ENCODE data around the gene PRG2. TPM values are rescaled to one million over a fixed set of nuclear protein-coding genes. Genes with fewer than 3 reads are reported as not detected.

PRG2 gene
- total RNA-seq, 1 donor: not detected

DNA sequence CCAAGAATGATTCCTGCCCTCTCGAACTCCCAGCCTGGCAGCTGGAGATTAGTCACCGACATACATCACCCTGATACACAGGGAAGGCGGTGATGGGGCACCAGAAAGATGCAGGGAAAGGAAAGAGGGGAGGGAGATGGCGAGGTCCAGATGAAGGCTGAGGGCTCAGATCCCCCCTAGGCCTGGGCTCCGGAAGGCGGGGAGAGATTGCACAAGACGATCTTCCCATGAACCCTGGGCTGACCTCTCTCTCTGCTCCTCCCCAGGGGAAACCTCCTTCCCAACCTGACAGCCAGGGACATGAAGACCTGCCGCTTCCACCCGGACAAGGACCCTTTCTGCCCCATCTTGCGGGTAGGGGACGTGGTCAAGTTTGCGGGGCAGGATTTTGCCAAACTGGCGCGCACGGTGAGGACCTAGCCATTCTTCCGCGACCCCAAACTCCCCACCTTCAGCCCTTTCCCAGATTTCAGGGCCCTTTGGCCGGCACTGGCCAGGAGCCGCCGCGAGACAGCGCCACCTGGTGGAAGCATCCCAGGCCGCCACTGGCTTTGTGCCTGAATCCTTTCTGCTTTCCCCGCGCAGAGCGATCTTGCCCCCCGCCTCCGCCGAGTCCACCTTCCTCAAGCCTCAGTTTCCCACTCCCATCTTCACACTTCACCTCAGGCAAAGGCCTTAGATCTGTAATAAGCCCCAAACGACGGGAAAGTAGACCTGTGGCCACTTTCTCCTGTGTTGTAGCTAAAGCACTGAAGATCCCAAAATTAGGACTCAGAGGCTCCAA, 40.8 kb downstream of the PRG2 start:
- peak; percentile 36 for DNase-seq (ENCODE audit: low read depth)
- H3K4me3 ChIP-seq (ENCODE audit: low read depth, low read length): no peak overlapping the region
- TF ChIP-seq, protein P1, sequence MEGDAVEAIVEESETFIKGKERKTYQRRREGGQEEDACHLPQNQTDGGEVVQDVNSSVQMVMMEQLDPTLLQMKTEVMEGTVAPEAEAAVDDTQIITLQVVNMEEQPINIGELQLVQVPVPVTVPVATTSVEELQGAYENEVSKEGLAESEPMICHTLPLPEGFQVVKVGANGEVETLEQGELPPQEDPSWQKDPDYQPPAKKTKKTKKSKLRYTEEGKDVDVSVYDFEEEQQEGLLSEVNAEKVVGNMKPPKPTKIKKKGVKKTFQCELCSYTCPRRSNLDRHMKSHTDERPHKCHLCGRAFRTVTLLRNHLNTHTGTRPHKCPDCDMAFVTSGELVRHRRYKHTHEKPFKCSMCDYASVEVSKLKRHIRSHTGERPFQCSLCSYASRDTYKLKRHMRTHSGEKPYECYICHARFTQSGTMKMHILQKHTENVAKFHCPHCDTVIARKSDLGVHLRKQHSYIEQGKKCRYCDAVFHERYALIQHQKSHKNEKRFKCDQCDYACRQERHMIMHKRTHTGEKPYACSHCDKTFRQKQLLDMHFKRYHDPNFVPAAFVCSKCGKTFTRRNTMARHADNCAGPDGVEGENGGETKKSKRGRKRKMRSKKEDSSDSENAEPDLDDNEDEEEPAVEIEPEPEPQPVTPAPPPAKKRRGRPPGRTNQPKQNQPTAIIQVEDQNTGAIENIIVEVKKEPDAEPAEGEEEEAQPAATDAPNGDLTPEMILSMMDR (IDR thresholded peaks at IDR 0.05; ENCODE audit: insufficient read depth, low read length): peak; percentile 91

- H3K4me3 ChIP-seq (ENCODE audit: low read depth, low read length): no peak overlapping the region
- TF ChIP-seq, protein P1 (IDR thresholded peaks at IDR 0.05; ENCODE audit: insufficient read depth, low read length): no peak
- no peak for DNase-seq (ENCODE audit: low read depth)
Observed at GRCh38 chr11:57348636-57349313, 41.7 kb downstream of the PRG2 start.

DNA sequence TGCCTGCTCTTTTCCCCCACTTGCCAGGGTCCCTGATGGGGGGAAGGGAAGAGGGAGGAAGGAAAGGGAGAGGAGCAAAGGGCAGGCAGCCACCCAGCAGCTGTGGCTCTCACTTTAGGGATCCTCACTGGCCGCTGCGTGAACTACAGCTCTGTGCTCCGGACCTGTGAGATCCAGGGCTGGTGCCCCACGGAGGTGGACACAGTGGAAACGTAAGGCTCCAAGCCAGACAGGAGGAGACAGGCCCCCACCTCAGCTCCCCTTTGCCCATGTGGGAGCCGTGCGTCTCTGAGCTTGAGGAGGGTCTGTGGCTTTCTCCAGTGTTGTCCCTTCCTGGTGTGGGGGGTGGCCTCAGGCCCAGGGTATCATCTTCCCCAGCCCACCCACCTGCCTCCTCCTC, 42.4 kb downstream of the PRG2 start:
- no peak for DNase-seq (ENCODE audit: low read depth)
- TF ChIP-seq, protein P1 (IDR thresholded peaks at IDR 0.05; ENCODE audit: insufficient read depth, low read length): no peak
- no peak overlapping the region for H3K4me3 ChIP-seq (ENCODE audit: low read depth, low read length)

GRCh38 chr11:57347336-57347735, 43.1 kb downstream of the PRG2 start:
- TF ChIP-seq, protein P1 (IDR thresholded peaks at IDR 0.05; ENCODE audit: insufficient read depth, low read length): no peak
- no peak overlapping the region for H3K4me3 ChIP-seq (ENCODE audit: low read depth, low read length)
- no peak for DNase-seq (ENCODE audit: low read depth)

GRCh38 chr11:57345555-57346211, 44.8 kb downstream of the PRG2 start:
- no peak overlapping the region for H3K4me3 ChIP-seq (ENCODE audit: low read depth, low read length)
- TF ChIP-seq, protein P1 (IDR thresholded peaks at IDR 0.05; ENCODE audit: insufficient read depth, low read length): peak; percentile 78
- DNase-seq (ENCODE audit: low read depth): peak; percentile 77

DNA sequence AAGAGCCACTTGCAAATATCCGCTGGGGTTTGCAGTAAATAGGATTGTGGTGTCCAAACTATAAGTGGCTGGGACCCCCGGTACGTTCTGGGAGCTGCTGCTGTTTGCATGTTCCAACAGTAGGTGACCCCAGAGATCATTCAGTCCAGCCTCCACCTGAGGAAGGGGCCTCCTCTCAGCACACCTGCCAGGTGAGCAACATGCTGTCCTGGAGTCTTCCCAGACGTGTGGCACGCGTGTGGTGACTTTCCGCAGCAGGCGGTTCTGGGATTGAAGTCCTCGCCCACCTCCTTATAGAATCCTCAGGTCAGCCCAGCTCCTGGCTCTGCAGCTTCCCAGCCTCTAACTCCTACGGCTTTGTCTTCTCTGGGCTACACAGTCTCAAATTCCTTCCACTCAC, 45.6 kb downstream of the PRG2 start:
- TF ChIP-seq, protein P1 (IDR thresholded peaks at IDR 0.05; ENCODE audit: insufficient read depth, low read length): no peak
- no peak overlapping the region for H3K4me3 ChIP-seq (ENCODE audit: low read depth, low read length)
- DNase-seq (ENCODE audit: low read depth): no peak

Data from fibroblast of the aortic adventitia (primary cell).